ENCODE results near the gene DESI2.

- TF ChIP-seq TAF1 (IDR thresholded peaks at IDR 0.05; ENCODE audit: low read depth) (no peak), REST (IDR thresholded peaks at IDR 0.05; ENCODE audit: low read depth) (no peak), EP300 (IDR thresholded peaks at IDR 0.05; ENCODE audit: borderline replicate concordance) (no peak), EGR1 (IDR thresholded peaks at IDR 0.05) (no peak)
Measured at GRCh38 chr1:244645414-244645813, 7.5 kb upstream of the DESI2 start.

All from Ishikawa (cell line).